ENCODE results near the gene HOXD9.

Gene HOXD9

GRCh38 chr2:176169181-176169580, 46.7 kb downstream of the HOXD9 start:
- DNase-seq (ENCODE audit: low spot score), result no peak

GRCh38 chr2:176169711-176170110, 47.2 kb downstream of the HOXD9 start:
- no peak for DNase-seq (ENCODE audit: low spot score)

- DNase-seq (ENCODE audit: low spot score), result no peak
Observed at GRCh38 chr2:176170602-176171305, 48.2 kb downstream of the HOXD9 start.

- no peak for DNase-seq (ENCODE audit: low spot score)
Observed at GRCh38 chr2:176171351-176172006, 49.0 kb downstream of the HOXD9 start.

GRCh38 chr2:176172007-176172894, 49.7 kb downstream of the HOXD9 start:
- DNase-seq (ENCODE audit: low spot score), result no peak

GRCh38 chr2:176172895-176173566, 50.5 kb downstream of the HOXD9 start:
- DNase-seq (ENCODE audit: low spot score), result no peak

GRCh38 chr2:176173567-176174381, 51.3 kb downstream of the HOXD9 start:
- no peak for DNase-seq (ENCODE audit: low spot score)

GRCh38 chr2:176174382-176174823, 51.9 kb downstream of the HOXD9 start:
- DNase-seq (ENCODE audit: low spot score), result peak; percentile 33
